Measurements from ENCODE around the gene TLR8. TPM values are rescaled to one million over a fixed set of nuclear protein-coding genes. Genes with fewer than 3 reads are reported as not detected.

Gene TLR8
- total and polyA plus RNA-seq, 2 experiments from 2014 or later = not detected

GRCh38 chrX:12903646-12904045 is 2.8 kb upstream of the TLR8 start:
- no peaks in the 10 kb centered on the region for H3K9me3 Mint-ChIP-seq
- no peak overlapping the region for H3K4me3 ChIP-seq
- H3K36me3 Mint-ChIP-seq (ENCODE audit: low read depth) = no peaks in the 10 kb centered on the region
- TF ChIP-seq STAT1 (IDR thresholded peaks at IDR 0.05; ENCODE audit: unreplicated experiment) = no peak
- no peak for TF ChIP-seq EZH2phosphoT487 (IDR thresholded peaks at IDR 0.05; ENCODE audit: unreplicated experiment)
- TF ChIP-seq EZH2 (IDR thresholded peaks at IDR 0.05; ENCODE audit: low read depth, unreplicated experiment) = no peak
- H3K4me2 ChIP-seq = no peak overlapping the region
- H3K36me3 ChIP-seq (ENCODE audit: insufficient read depth) = no peaks in the 10 kb centered on the region
- H3K79me2 ChIP-seq (replicated peaks; ENCODE audit: insufficient read depth) = no peaks in the 10 kb centered on the region
- H3K4me1 ChIP-seq (ENCODE audit: insufficient read depth) = peaks cover 5% of the 10 kb centered on the region; the same call in 1 of the 2 replicates
- no peaks in the 10 kb centered on the region for H3F3A ChIP-seq (replicated peaks; ENCODE audit: low read depth)
- H2AFZ ChIP-seq = no peak overlapping the region
- DNase-seq (ENCODE audit: low spot score) (no peak), ATAC-seq (no peak)
- H3K9me2 ChIP-seq (ENCODE audit: insufficient read depth) = no peaks in the 10 kb centered on the region
- H3K27me3 ChIP-seq (ENCODE audit: insufficient read depth) = no peaks in the 10 kb centered on the region
- H3K27ac ChIP-seq (ENCODE audit: low read depth) = no peak overlapping the region
- no peaks in the 10 kb centered on the region for H4K20me1 ChIP-seq (replicated peaks; ENCODE audit: insufficient read depth)
- peaks cover 2% of the 10 kb centered on the region for H3K27me3 Mint-ChIP-seq (ENCODE audit: insufficient read depth, low read depth, poor library complexity)
- H3K4me1 Mint-ChIP-seq = peaks cover 15% of the 10 kb centered on the region; the same call in 2 of the 3 replicates
- no peak overlapping the region for H3K4me3 Mint-ChIP-seq
- no peak overlapping the region for H3K27ac Mint-ChIP-seq

- no peak for ATAC-seq
- Histone ChIP-seq H3K36me3 (ENCODE audit: insufficient read depth) (no peaks in the 10 kb centered on the region), H3K27me3 (ENCODE audit: insufficient read depth) (no peaks in the 10 kb centered on the region), H2AFZ (no peak overlapping the region), H3F3A (replicated peaks; ENCODE audit: low read depth) (no peaks in the 10 kb centered on the region), H3K4me3 (no peak overlapping the region), H3K27ac (ENCODE audit: low read depth) (no peak overlapping the region), H3K9me2 (ENCODE audit: insufficient read depth) (no peaks in the 10 kb centered on the region), H3K4me2 (no peak overlapping the region), H3K4me1 (ENCODE audit: insufficient read depth) (no peaks in the 10 kb centered on the region), H3K79me2 (replicated peaks; ENCODE audit: insufficient read depth) (no peaks in the 10 kb centered on the region), H4K20me1 (replicated peaks; ENCODE audit: insufficient read depth) (no peaks in the 10 kb centered on the region)
- H3K27ac Mint-ChIP-seq = no peak overlapping the region
- H3K36me3 Mint-ChIP-seq (ENCODE audit: low read depth) = no peaks in the 10 kb centered on the region
- no peaks in the 10 kb centered on the region for H3K27me3 Mint-ChIP-seq (ENCODE audit: insufficient read depth, low read depth, poor library complexity)
- peaks cover 3% of the 10 kb centered on the region; the same call in 1 of the 3 replicates for H3K4me1 Mint-ChIP-seq
- H3K9me3 Mint-ChIP-seq = no peaks in the 10 kb centered on the region
- H3K4me3 Mint-ChIP-seq = no peak overlapping the region
- DNase-seq (ENCODE audit: low spot score) = peak; percentile 7
- TF ChIP-seq CREB1 (CRISPR knock-in tag; IDR thresholded peaks at IDR 0.05; ENCODE audit: low read depth) (no peak), ZNF331 (CRISPR knock-in tag; IDR thresholded peaks at IDR 0.05; ENCODE audit: low read depth) (no peak), ZNF462 (CRISPR knock-in tag; IDR thresholded peaks at IDR 0.05) (no peak), STAT1 (IDR thresholded peaks at IDR 0.05; ENCODE audit: unreplicated experiment) (no peak), CTCF (conservative IDR thresholded peaks at IDR 0.05; ENCODE audit: low read depth in 2 of 2) (no peak), ETS1 (IDR thresholded peaks at IDR 0.05) (no peak), ZNF114 (CRISPR knock-in tag; IDR thresholded peaks at IDR 0.05) (no peak), POLR2AphosphoS5 (IDR thresholded peaks at IDR 0.05; ENCODE audit: low read depth) (no peak)
These were observed 4.2 kb downstream of the TLR8 start for GRCh38 chrX:12910423-12911121.

Measured in GM23338 (cell line).